Prostate gland (tissue), 2 donors: ENCODE data around the gene EFHD1. TPM values are rescaled to one million over a fixed set of nuclear protein-coding genes. Genes with fewer than 3 reads are reported as not detected.
"Not testable (repeated sequence)": the region's sequence is repeated elsewhere in the genome, so short reads cannot be mapped to it uniquely, and the experiment has no call there.

Experiments used
- DNase-seq: peaks from one replicate; pipeline ENCODE4 v3.0.0-alpha.2; 2019; ENCODE audit warnings: low spot score
- H3K27ac ChIP-seq, 2 donors: fragments of 200-600 bp; sonication (generic); 2 replicates each; pipeline ENCODE4 v1.5.1; 2017 to 2019
- H3K27me3 ChIP-seq: fragments of 200-600 bp; sonication (generic); replicated peaks from 2 replicates; pipeline ENCODE4 v1.5.1; 2019; ENCODE audit not compliant: insufficient read depth
- H3K36me3 ChIP-seq, 2 donors: fragments of 200-600 bp; sonication (generic); 1 replicate in 1 of 2; 2 replicates in 1 of 2; pipeline versions ENCODE4 v1.5.1 to v1.8.1; 2017 to 2019
- H3K4me1 ChIP-seq: fragments of 200-600 bp; sonication (generic); replicated peaks from 2 replicates; pipeline ENCODE4 v1.5.1; 2019
- H3K4me3 ChIP-seq, 2 donors: fragments of 200-600 bp; sonication (generic); 2 replicates each; pipeline ENCODE4 v1.5.1; 2017 to 2019
- H3K9me3 ChIP-seq: fragments of 200-600 bp; sonication (generic); 2 replicates; pipeline ENCODE4 v1.5.1; 2017
- POLR2A ChIP-seq: fragments of 450-650 bp; IDR thresholded peaks from one replicate; pipeline ENCODE4 v1.6.1; 2016; ENCODE audit warnings: antibody characterized with exemption, mild to moderate bottlenecking
- POLR2AphosphoS5 ChIP-seq: sonication (generic); formaldehyde crosslinking; IDR thresholded peaks from one replicate; pipeline ENCODE4 v1.6.1; 2017; ENCODE audit warnings: antibody characterized with exemption
- WGBS: methylation state at CpG from one replicate; pipeline ENCODE4 v1.1.5; 2018; 5-methylcytosine and 5-hydroxymethylcytosine counted together
- intact Hi-C: fragments of 100-400 bp; cut with DNase I; formaldehyde crosslinking; loops from one replicate; pipeline ENCODE4 v1.14.2; 2022
- total RNA-seq, 2 donors: library from RNA; depleted of rRNA; stranded (reverse); fragments of >200 nt; gene quantifications; one replicate each; pipeline ENCODE4 v1.1.0, GENCODE V29; 2016
- TF ChIP-seq, protein P1 (sequence below), 4 experiments: fragments of 200-600 bp in 2 of 4; fragments of 450-650 bp in 2 of 4; sonication (generic) in 2 of 4; IDR thresholded peaks; 1 replicate in 3 of 4; 2 replicates in 1 of 4; pipeline ENCODE4 v1.5.1; 2016 to 2019; ENCODE audit warnings: antibody characterized with exemption in 4 of 4, mild to moderate bottlenecking in 2 of 4, moderate library complexity in 2 of 4

Gene EFHD1
- total RNA-seq, 2 donors from 2014 or later = 25.9 to 33.1 TPM

GRCh38 chr2:232689152-232689910 lies 55.9 kb downstream of the EFHD1 start:
- no peak for DNase-seq
- Histone ChIP-seq H3K4me3 (no peak overlapping the region), H3K9me3 (no peaks in the 10 kb centered on the region), H3K27ac (no peak overlapping the region), H3K4me1 (no peaks in the 10 kb centered on the region), H3K27me3 (no peaks in the 10 kb centered on the region), H3K36me3 (no peaks in the 10 kb centered on the region)
- intact Hi-C loops = no loop called here
- TF ChIP-seq, protein P1, sequence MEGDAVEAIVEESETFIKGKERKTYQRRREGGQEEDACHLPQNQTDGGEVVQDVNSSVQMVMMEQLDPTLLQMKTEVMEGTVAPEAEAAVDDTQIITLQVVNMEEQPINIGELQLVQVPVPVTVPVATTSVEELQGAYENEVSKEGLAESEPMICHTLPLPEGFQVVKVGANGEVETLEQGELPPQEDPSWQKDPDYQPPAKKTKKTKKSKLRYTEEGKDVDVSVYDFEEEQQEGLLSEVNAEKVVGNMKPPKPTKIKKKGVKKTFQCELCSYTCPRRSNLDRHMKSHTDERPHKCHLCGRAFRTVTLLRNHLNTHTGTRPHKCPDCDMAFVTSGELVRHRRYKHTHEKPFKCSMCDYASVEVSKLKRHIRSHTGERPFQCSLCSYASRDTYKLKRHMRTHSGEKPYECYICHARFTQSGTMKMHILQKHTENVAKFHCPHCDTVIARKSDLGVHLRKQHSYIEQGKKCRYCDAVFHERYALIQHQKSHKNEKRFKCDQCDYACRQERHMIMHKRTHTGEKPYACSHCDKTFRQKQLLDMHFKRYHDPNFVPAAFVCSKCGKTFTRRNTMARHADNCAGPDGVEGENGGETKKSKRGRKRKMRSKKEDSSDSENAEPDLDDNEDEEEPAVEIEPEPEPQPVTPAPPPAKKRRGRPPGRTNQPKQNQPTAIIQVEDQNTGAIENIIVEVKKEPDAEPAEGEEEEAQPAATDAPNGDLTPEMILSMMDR (IDR thresholded peaks at IDR 0.05) = no peak
- 57% methylated on average over 3 of the region's 3 CpGs for WGBS

DNA sequence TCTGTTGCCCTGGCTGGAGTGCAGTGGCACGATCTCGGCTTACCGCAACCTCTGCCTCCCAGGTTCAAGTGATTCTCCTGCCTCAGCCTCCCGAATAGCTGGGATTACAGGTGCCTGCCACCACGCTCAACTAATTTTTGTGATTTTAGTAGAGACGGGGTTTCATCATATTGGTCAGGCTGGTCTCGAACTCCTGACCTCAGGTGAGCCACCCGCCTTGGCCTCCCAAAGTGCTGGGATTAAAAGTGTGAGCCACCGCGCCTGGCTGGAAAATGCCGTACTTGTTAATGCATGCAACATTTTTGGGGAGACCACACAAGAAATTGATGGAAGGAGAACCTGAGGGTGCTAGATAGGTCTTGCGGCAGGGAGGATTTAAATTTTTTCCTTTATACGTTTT lies 57.7 kb downstream of the EFHD1 start:
- H3K4me3 ChIP-seq, DNase-seq, H3K4me1 ChIP-seq, H3K27ac ChIP-seq, H3K36me3 ChIP-seq, H3K9me3 ChIP-seq, intact Hi-C loops, H3K27me3 ChIP-seq: not testable (repeated sequence)
- WGBS = 94% methylated on average over 13 of the region's 13 CpGs

GRCh38 chr2:232693344-232693743 lies 59.9 kb downstream of the EFHD1 start:
- Histone ChIP-seq H3K4me3 (no peak overlapping the region), H3K9me3 (no peaks in the 10 kb centered on the region), H3K4me1 (no peaks in the 10 kb centered on the region), H3K27me3 (no peaks in the 10 kb centered on the region), H3K27ac (no peak overlapping the region), H3K36me3 (no peaks in the 10 kb centered on the region)
- TF ChIP-seq POLR2A = no peak
- TF ChIP-seq, protein P1 (IDR thresholded peaks at IDR 0.05) = no peak
- TF ChIP-seq POLR2AphosphoS5 = no peak
- intact Hi-C loops = no loop called here
- no peak for DNase-seq
- 78% methylated on average over 4 of the region's 4 CpGs for WGBS

- peak overlapping the region; percentile 92 to 95 for H3K4me3 ChIP-seq
- no peaks in the 10 kb centered on the region for H3K36me3 ChIP-seq
- intact Hi-C loops = no loop called here
Measured at GRCh38 chr2:232696609-232697058, 63.2 kb downstream of the EFHD1 start.

DNA sequence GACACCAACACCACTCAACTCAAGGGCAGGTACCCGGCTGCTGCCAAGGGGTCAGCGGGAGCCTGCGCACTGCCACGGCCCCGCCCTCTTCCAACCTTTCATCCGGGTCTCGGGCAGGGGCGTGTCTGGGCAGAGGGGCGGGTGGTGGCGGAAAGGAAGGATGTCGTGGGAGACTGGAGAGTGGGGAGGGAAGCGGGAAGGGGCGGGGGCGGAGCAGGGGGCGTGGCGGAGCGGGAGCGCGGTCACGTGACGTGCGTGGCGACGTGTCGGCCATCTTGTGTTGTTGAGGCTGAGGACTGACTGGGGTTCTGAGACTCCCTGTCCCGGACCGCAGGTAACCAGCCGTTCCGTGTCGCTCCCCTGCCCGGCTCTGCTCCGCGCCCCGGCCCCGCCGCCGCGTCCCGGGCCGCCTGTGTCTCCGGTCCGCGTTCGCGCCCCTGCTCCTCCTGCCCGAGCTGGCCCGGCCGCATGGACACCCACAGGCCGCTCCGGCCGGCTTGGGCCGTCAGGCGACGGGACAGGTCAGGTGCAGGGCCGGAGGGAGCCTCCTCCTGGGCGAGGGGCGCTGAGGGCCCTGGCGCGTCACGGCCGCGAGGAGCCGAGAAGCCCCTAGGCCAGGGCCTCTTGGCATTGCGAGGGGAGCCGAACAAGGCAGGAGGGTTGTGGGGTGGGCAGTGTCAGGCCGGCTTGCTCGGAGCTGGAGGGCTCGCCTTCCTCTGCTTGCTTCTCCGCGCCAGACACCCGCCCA lies 63.8 kb downstream of the EFHD1 start, which contains the start of gene GIGYF2:
TSS of gene GIGYF2 (plus strand) at position 273 of the 748 bp plus-strand sequence. CDS start 37,867 bp downstream, outside the sequence.
- Histone ChIP-seq H3K36me3 (no peaks in the 10 kb centered on the region), H3K27ac (peak within 1 kb of the TSS; percentile 97 to 98), H3K9me3 (no peaks in the 10 kb centered on the region), H3K27me3 (no peaks in the 10 kb centered on the region), H3K4me1 (no peaks in the 10 kb centered on the region), H3K4me3 (peak within 1 kb of the TSS; percentile 92 to 95)
- intact Hi-C loops = no loop called here
- DNase-seq = peak; percentile 94
- under 1% methylated on average over 57 of the region's 71 CpGs for WGBS
- TF ChIP-seq POLR2A (peak; percentile 76), POLR2AphosphoS5 (peak; percentile 93)
- TF ChIP-seq, protein P1 (IDR thresholded peaks at IDR 0.05) = no peak

More at GRCh38 chr2:232696609-232697058, 63.2 kb downstream of the EFHD1 start:
- DNase-seq = no peak
- Histone ChIP-seq H3K4me1 (no peaks in the 10 kb centered on the region), H3K9me3 (no peaks in the 10 kb centered on the region), H3K27ac (peak overlapping the region; percentile 97 to 98), H3K27me3 (no peaks in the 10 kb centered on the region)
- TF ChIP-seq, protein P1 (IDR thresholded peaks at IDR 0.05) = no peak
- TF ChIP-seq POLR2A = no peak
- no peak for TF ChIP-seq POLR2AphosphoS5
- WGBS = 39% methylated on average over 10 of the region's 10 CpGs
